ENCODE measurements around the gene PIGBOS1.
"Not testable (repeated sequence)": the region's sequence is repeated elsewhere in the genome, so short reads cannot be mapped to it uniquely, and the experiment has no call there.

Gene PIGBOS1

GRCh38 chr15:55318588-55319494, at the start of gene PIGBOS1, which contains the start of gene PIGB:
Gene PIGBOS1 (minus strand): TSS chr15:55319123. CDS start chr15:55317792, 1,331 bp downstream.
Gene PIGB (plus strand): TSS chr15:55319222. CDS start chr15:55319251, 29 bp downstream.
- DNase-seq = peak; percentile 88

GRCh38 chr15:55366981-55367380, 48.1 kb upstream of the PIGBOS1 start:
- no peak for DNase-seq

GRCh38 chr15:55362641-55363040, 43.7 kb upstream of the PIGBOS1 start:
- no peak for DNase-seq

- DNase-seq = no peak
Measured at GRCh38 chr15:55361048-55361447, 42.1 kb upstream of the PIGBOS1 start.

- peak; percentile 2 for DNase-seq
Measured at GRCh38 chr15:55360256-55360655, 41.3 kb upstream of the PIGBOS1 start.

GRCh38 chr15:55358471-55358870, 39.5 kb upstream of the PIGBOS1 start:
- no peak for DNase-seq

- DNase-seq = peak; percentile 47
Measured at GRCh38 chr15:55357774-55358173, 38.9 kb upstream of the PIGBOS1 start.

GRCh38 chr15:55356985-55357585, 38.2 kb upstream of the PIGBOS1 start:
- DNase-seq = no peak

GRCh38 chr15:55353025-55353424, 34.1 kb upstream of the PIGBOS1 start:
- DNase-seq = no peak

GRCh38 chr15:55349282-55349681, 30.4 kb upstream of the PIGBOS1 start:
- DNase-seq = no peak

GRCh38 chr15:55348281-55348778, 29.4 kb upstream of the PIGBOS1 start:
- DNase-seq = no peak

GRCh38 chr15:55344206-55344605, 25.3 kb upstream of the PIGBOS1 start:
- DNase-seq = peak; percentile 15

GRCh38 chr15:55343168-55343567, 24.2 kb upstream of the PIGBOS1 start:
- peak; percentile 19 for DNase-seq

- DNase-seq = no peak
Measured at GRCh38 chr15:55337160-55337559, 18.2 kb upstream of the PIGBOS1 start.

- DNase-seq = no peak
Measured at GRCh38 chr15:55334997-55335396, 16.1 kb upstream of the PIGBOS1 start.

- no peak for DNase-seq
Measured at GRCh38 chr15:55334371-55334770, 15.4 kb upstream of the PIGBOS1 start.

- DNase-seq = no peak
Measured at GRCh38 chr15:55327387-55327786, 8.5 kb upstream of the PIGBOS1 start.

GRCh38 chr15:55322467-55322866, 3.5 kb upstream of the PIGBOS1 start:
- DNase-seq = no peak

GRCh38 chr15:55320963-55321362, 2.0 kb upstream of the PIGBOS1 start:
- no peak for DNase-seq

- DNase-seq = peak; percentile 12
Measured at GRCh38 chr15:55320238-55320550, 1.3 kb upstream of the PIGBOS1 start.

- DNase-seq = no peak
Measured at GRCh38 chr15:55319537-55320237, 764 bp upstream of the PIGBOS1 start.

GRCh38 chr15:55302801-55303200, 16.1 kb downstream of the PIGBOS1 start:
- not testable (repeated sequence) for DNase-seq

- no peak for DNase-seq
Measured at GRCh38 chr15:55297315-55297714, 21.6 kb downstream of the PIGBOS1 start.
